ENCODE results near the gene TGM5.

- no peak for TF ChIP-seq CTCF (IDR thresholded peaks at IDR 0.05)
- TF ChIP-seq POLR2A (IDR thresholded peaks at IDR 0.05): no peak
- TF ChIP-seq POLR2AphosphoS5 (IDR thresholded peaks at IDR 0.05): no peak
- TF ChIP-seq EP300 (IDR thresholded peaks at IDR 0.05): no peak
These were observed 10.0 kb upstream of the TGM5 start for GRCh38 chr15:43276563-43277200.

Data from upper lobe of left lung (tissue), 4 donors.